ENCODE results near the gene RASSF4. TPM values are rescaled to one million over a fixed set of nuclear protein-coding genes. Genes with fewer than 3 reads are reported as not detected.

RASSF4 gene
- total RNA-seq, 2 donors from 2014 or later, result 44.5 to 50.8 TPM

DNA sequence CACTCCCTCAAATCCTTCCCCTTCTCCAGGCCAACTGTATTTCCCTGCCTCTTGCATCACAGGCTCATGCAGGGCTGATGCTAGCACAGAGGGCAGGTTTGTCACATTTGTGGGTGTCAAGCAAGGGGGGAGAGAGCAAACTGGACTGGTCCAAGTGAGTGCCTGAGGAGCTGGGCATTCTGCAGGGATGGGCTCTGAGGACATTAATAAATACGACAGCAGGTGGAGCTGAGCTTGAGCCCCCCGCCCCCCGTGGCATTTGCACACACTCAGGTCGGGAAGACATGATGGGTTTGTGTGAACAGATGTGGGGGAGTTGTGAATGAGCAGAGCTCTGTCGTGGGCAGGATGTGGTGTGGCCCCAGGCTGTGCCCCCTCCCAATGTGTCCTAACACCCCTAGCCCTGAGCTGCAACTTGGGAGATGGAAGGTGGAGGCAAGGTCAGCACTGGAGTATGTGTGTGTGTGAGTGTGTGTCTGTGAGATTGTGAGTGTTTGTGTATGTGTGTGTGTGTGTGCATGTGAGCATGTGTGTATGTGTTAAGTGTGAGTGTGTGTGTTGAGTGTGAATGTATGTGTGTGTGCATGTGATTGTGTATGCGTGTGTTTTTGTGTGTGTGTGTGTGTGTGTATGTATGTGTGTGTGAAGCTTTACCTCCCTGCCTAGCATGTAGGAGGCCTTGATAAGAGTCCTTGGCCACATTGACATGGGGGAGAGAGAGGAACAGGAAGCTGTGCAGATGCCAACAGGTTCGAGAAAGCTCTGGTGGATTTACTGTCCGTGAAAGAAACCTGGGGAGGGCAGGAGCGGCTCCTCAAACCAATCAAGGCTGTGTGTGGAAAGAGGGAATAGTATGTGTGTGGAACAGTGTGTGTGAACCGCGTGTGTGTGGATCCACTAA lies 9.1 kb downstream of the RASSF4 start:
- TF ChIP-seq, protein P1, sequence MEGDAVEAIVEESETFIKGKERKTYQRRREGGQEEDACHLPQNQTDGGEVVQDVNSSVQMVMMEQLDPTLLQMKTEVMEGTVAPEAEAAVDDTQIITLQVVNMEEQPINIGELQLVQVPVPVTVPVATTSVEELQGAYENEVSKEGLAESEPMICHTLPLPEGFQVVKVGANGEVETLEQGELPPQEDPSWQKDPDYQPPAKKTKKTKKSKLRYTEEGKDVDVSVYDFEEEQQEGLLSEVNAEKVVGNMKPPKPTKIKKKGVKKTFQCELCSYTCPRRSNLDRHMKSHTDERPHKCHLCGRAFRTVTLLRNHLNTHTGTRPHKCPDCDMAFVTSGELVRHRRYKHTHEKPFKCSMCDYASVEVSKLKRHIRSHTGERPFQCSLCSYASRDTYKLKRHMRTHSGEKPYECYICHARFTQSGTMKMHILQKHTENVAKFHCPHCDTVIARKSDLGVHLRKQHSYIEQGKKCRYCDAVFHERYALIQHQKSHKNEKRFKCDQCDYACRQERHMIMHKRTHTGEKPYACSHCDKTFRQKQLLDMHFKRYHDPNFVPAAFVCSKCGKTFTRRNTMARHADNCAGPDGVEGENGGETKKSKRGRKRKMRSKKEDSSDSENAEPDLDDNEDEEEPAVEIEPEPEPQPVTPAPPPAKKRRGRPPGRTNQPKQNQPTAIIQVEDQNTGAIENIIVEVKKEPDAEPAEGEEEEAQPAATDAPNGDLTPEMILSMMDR (IDR thresholded peaks at IDR 0.05), result no peak
- peak in 1 of 3 donors; percentile 8 for TF ChIP-seq POLR2A (IDR thresholded peaks at IDR 0.05)
- peak in 1 of 4 donors; percentile 10 for DNase-seq
- Histone ChIP-seq H3K27ac (peak overlapping the region in 3 of 4 donors; percentile 2 to 89 (median 26)), H3K9me3 (no peaks in the 10 kb centered on the region), H3K4me3 (no peak overlapping the region), H3K27me3 (no peaks in the 10 kb centered on the region), H3K4me1 (peaks cover 74% of the 10 kb centered on the region), H3K36me3 (replicated peaks in 1 of 2; ENCODE audit: insufficient read depth in 1 of 2, low read depth in 2 of 2) (peaks cover 0 to 4% of the 10 kb centered on the region in 2 donors)
- 68 to 81% methylated on average over 11 of the region's 11 CpGs for WGBS, 2 donors
- no peak for ATAC-seq
- intact Hi-C loops (cut with DNase I), result no loop called here

DNA sequence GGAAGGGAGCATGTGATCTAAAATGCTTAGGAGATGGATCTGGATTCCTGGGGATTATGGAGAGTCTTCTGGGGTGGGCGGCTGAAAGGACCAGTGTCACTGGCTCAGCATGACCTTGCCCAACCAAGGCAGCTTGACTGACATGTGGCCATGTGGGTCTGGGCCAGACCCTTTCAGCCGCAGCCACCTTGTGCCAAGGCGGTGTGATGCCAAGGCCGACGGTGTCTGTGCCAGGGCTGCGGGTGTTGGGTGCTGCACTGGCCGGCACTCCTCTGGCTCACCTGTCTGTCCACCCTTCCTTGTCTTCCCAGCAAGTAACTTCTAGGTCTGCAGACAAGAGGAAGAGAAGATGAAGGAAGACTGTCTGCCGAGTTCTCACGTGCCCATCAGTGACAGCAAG lies 10.3 kb downstream of the RASSF4 start:
- H3K4me3 ChIP-seq, result no peak overlapping the region
- peaks cover 0 to 4% of the 10 kb centered on the region in 2 donors for H3K36me3 ChIP-seq (replicated peaks in 1 of 2; ENCODE audit: insufficient read depth in 1 of 2, low read depth in 2 of 2)
- ATAC-seq (peak; percentile 16), DNase-seq (peak; percentile 65 to 82 (median 72))
- no peak overlapping the region for H3K27ac ChIP-seq
- TF ChIP-seq POLR2A (IDR thresholded peaks at IDR 0.05), result no peak
- TF ChIP-seq, protein P1 (IDR thresholded peaks at IDR 0.05), result peak in 1 of 7 experiments; percentile 3
- peaks cover 74% of the 10 kb centered on the region for H3K4me1 ChIP-seq
- no peaks in the 10 kb centered on the region for H3K9me3 ChIP-seq
- intact Hi-C loops (cut with DNase I), result loop anchor here (5.0 kb wide), 1 partner anchor 38 kb away; no protein-coding TSS in a partner anchor
- WGBS, 2 donors, result 33 to 46% methylated on average over 7 to 9 of the region's 9 CpGs
- no peaks in the 10 kb centered on the region for H3K27me3 ChIP-seq

DNA sequence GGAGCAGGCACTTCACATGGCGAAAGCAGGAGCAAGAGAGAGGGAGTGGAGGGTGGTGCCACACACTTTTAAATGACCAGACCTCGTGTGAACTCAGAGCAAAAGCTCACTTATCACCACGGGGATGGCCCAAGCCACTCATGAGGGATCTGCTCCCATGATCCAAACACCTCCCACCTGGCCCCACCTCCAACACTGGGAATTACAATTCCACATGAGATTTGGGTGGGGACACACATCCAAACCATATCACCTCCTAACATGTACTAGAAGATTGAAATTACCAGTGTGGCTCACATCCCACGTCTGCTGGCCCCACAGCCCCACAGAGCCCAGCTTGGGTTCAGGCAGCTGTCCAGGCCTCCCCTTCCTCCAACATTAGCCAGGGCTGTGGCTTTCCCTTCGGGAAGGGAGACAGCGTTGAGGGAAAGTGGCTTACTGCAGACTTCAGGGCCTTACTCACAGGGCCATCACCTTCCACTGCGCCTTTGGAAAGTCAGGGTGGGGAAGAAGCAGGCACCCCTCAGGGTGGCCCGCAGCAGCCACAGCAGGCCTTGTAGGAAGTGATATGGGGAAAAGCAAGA lies 11.3 kb downstream of the RASSF4 start:
- no peaks in the 10 kb centered on the region for H3K9me3 ChIP-seq
- H3K36me3 ChIP-seq (replicated peaks in 1 of 2; ENCODE audit: insufficient read depth in 1 of 2, low read depth in 2 of 2), result peaks cover 0 to 4% of the 10 kb centered on the region in 2 donors
- H3K27me3 ChIP-seq, result no peaks in the 10 kb centered on the region
- H3K27ac ChIP-seq, result no peak overlapping the region
- DNase-seq, result no peak
- ATAC-seq, result no peak
- WGBS, 2 donors, result 90 to 91% methylated on average over 8 of the region's 8 CpGs
- H3K4me3 ChIP-seq, result no peak overlapping the region
- TF ChIP-seq, protein P1 (IDR thresholded peaks at IDR 0.05), result no peak
- TF ChIP-seq POLR2A (IDR thresholded peaks at IDR 0.05), result no peak
- intact Hi-C loops (cut with DNase I), result loop anchor here (5.0 kb wide), 1 partner anchor 39 kb away; no protein-coding TSS in a partner anchor
- peaks cover 71% of the 10 kb centered on the region for H3K4me1 ChIP-seq

DNA sequence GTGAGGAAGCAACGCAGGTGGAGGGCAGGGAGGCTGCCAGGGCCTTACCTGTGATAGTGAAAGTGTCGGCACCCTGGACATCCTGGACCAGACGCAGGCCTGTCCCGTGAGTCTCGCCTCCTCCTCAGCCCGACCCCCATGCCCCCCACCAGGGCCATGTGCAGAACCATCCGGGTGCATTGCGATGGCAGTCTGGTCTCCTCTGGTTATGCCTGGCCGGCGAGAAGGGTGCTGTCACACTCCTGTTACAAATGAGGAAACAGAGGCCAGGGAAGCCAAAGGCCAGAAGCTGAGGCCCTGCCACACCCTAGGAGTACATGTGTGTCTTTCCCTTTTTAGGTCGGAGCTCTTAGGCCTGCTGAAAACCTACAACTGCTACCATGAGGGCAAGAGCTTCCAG lies 11.8 kb downstream of the RASSF4 start:
- Histone ChIP-seq H3K4me3 (no peak overlapping the region), H3K27ac (no peak overlapping the region), H3K27me3 (no peaks in the 10 kb centered on the region), H3K4me1 (peaks cover 71% of the 10 kb centered on the region), H3K9me3 (no peaks in the 10 kb centered on the region), H3K36me3 (replicated peaks in 1 of 2; ENCODE audit: insufficient read depth in 1 of 2, low read depth in 2 of 2) (peaks cover 0 to 4% of the 10 kb centered on the region in 2 donors)
- WGBS, 2 donors, result 93 to 98% methylated on average over 8 to 11 of the region's 11 CpGs
- TF ChIP-seq, protein P1 (IDR thresholded peaks at IDR 0.05), result no peak
- TF ChIP-seq POLR2A (IDR thresholded peaks at IDR 0.05), result no peak
- intact Hi-C loops (cut with DNase I), result loop anchor here (5.0 kb wide), 1 partner anchor 39 kb away; no protein-coding TSS in a partner anchor
- no peak for DNase-seq
- ATAC-seq, result no peak

All from body of pancreas (tissue), 4 donors.